GM18861 (cell line): ENCODE data around the gene DUSP8.

Source experiments
- ATAC-seq: cut with Tn5 transposase; IDR thresholded peaks from one replicate; pipeline ENCODE4 v1.9.1; 2021; ENCODE audit not compliant: unreplicated experiment

The DUSP8 gene

GRCh38 chr11:1554981-1555712, 16.9 kb downstream of the DUSP8 start:
- ATAC-seq, result no peak

DNA sequence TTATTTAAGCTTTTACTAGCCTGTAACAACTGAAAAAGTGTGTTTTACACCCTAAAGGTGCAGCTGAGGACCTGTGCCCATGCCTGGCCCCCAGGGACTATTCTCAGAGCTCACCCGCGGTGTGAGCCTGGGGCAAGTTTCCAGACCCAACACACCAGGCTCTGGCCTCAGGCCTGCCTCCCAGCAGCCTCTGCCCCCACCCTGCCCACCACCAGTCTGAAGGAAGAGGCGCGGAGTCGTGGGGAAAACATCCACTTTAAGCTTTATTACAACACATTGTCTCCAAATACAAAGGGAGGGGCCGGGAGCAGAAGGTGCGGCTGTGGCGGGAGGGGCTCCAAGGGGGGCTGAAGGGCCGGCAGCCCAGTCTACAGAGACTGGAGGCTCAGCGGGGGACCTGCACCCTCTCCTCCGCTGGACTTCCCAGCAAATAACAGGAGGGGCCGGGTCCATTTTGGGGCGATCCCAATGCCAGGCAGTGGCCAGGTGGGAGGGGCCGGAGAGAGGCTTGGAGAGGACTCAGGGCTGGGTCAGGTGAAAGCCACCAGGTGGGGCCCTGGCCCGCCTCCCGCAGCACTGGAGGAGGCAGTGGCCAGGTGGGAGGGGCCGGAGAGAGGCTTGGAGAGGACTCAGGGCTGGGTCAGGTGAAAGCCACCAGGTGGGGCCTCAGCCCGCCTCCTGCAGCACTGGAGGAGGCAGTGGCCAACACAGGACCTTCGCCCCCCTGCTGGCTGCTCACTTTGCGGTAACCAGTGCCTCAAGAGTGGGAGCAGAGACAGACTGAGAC, 18.1 kb downstream of the DUSP8 start:
- ATAC-seq, result no peak

DNA sequence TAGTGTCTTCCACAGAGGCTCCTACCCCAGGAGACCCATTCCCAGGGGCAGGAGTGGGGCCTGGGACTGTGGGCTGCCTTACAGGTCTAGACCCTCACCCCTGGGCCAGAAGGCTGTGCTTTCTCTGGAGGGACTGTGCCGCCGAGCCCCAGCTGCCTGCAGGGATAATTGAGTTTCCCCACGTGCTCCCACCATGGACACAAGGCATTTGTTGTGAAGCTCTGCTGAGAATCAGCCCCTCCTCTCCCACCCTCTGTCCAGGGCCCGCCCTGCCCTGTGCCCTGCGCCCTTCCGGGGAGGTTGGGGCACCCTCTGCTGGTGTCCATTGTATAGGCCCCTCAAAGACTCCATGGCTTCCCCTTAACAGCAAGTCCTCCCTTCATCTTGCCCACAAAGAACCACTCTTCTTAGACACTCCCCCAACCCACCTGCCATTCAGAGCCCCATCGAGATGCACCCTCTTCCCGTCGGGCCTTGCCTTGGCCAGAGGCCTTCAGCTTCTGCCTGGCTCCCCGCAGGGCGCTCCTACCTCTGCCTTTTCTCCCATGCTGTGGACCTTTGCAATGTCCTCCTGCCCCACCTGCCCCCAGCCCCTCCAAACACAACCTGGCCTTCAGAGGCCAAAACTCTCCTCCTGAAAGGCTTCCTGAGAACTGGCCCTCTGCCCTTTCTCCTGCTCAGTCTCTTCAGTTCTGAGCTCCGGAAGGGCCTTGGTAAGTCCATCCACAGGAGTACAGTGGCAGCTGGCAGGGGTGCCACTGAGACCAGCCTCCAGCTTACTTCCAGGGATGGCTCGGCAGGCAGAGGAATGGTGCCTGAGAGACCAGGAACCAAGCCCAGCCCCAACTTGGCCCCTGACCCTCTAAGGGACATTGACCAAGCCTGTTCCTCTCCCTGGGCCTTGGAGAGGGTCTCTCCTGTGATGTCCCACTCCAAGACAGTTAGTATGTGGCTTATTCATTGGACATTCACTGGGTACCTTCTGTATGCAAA, 22.4 kb downstream of the DUSP8 start:
- no peak for ATAC-seq

DNA sequence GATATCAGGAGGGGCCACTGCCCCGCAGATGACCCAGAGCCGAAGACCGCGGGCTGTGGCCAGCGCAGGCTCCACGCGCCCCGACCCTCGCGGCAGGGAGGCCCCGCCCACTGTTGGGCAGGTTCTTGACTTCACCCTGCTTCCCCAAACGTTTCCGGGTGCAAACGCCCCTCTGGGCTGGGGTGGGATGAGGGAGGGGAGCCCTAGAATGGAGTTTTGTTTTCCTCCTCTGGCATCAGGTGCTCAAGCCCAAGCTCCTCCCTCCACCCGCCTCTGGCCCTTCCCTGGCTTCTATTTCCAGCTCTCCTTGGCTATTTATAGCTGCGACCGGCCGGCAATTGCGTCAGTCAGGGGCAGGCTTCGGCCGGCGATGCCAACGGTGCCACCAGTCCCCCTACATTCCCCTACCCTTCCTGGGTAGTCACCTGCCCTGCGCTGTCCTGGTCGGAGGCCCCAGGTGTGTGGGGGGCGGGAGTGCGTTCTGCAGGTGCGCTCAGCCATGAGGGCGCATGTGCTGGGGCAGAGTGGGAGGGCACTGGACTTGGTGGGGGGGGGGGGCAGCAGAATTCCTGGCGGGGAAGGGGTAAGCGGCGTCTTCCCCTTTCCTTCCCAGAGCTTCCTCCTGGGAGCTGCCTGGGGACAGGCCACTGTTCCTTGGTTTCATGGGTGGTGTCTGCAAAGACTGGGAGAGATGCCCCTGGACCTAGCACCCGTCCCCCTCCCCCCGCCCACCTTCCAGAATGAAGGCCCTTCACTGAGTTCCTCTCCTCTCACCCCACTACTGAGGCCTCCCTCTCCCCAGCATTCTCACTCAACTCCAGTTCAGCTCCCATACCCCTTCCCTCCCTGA, 23.6 kb downstream of the DUSP8 start:
- no peak for ATAC-seq

- ATAC-seq, result no peak
Measured at GRCh38 chr11:1547467-1548098, 24.5 kb downstream of the DUSP8 start.

GRCh38 chr11:1546536-1547466, 25.3 kb downstream of the DUSP8 start:
- ATAC-seq, result no peak

- ATAC-seq, result no peak
Measured at GRCh38 chr11:1546077-1546535, 26.0 kb downstream of the DUSP8 start.

DNA sequence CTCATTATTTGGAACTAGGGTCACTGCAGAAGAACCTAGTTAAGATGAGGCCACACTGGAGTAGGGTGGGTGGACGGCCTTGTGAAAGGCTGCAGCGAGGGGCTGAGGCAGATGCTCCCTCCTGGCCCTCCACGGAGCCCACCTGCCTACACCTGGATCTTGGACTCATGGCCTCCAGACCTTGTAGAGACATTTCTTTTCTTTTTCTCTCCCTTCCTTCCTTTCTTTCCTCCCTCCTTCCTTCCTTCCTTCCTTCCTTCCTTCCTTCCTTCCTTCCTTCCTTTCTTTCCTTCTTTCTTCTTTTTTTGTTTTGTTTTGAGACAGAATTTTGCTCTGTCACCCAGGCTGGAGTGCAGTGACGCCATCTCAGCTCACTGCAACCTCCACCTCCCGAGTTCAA, 26.6 kb downstream of the DUSP8 start:
- ATAC-seq, result no peak

GRCh38 chr11:1544536-1544935, 27.5 kb downstream of the DUSP8 start:
- no peak for ATAC-seq

DNA sequence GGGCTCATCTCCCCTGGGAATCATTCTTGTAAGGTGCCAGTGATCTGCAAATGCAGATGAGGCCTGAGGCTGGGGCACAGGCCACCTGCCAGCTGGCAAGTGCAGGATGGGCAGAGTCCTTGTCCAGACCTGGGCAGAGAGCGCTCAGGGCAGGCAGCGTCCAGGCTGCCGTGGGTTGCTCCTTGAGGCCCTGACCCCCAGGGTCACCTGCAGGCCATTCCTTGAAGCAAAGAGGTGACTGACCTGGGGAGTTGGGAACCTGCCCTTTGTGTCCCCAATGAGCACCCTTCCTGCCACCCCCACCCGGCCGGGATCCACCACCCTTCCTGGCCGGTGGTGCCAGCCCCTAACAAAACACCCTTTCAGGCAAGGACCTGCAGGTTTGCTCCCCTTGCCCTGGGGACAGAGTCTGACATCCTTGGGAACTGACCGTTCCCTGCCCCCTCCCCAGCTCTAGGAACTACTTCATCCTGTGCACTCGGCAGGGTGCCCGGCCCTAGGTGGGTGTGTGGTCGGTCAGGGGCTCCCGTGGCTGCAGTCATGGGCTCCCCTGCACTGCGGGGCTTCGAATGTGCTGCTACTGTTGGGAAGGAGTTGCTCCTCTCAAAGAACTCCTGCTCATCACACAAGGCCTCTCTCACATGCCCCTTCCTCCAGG, 28.3 kb downstream of the DUSP8 start:
- no peak for ATAC-seq

DNA sequence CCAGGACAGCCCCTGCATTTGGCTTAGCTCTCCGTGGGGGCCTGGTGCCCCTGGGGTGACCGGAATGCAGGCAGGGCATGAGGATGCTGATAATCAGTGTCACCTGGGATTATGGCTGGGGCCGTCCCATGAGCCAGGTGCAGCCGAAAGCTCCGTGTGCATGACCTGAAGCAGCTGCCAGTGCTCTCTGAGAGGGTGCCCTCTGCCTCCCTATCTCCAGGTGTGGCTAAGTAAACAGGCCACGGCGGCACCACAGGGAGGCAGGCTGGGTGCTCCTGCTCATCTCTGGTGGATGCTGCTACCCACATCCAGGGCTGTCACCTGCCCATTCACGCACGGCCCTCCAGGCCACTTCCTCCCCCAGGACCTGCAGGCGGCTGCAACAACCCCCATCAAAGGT, 29.8 kb downstream of the DUSP8 start:
- no peak for ATAC-seq

- no peak for ATAC-seq
Measured at GRCh38 chr11:1541474-1542204, 30.4 kb downstream of the DUSP8 start.

DNA sequence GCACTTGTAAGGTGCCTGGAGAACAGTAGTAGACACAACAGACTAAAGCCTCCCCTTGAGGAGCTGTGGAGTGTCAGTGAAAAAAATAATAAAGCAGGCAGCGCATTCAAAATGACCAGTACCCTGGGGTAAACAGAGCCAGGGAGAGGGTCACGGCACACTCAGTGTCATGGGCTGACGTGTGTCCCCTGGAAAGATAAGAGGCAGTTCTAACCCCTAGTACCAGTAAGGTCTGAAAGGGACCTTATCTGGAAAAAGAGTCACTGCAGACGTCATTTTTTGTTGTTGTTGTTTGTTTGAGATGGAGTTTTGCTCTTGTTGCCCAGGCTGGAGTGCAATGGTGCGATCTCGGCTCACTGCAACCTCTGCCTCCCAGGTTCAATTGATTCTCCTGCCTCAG, 32.0 kb downstream of the DUSP8 start:
- ATAC-seq, result no peak

DNA sequence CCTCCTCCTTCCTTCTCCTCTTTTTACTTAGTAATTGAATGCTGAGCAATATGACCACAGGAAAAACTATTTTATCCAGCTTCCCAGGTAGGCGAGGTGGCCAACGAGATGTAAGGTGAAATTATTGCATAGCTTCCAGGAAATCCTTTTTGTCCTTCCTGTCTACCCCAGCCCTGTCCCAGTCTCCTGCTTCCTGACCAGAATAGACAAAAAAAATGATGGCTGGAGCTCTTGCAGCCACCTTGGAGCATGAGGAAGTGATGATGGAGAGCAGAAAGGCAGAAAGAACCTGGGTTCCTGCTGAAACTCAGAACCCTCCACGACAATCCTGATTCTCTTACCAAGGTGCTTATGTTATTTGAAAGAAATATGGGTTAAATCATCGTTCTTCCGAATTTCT, 33.9 kb downstream of the DUSP8 start:
- no peak for ATAC-seq

DNA sequence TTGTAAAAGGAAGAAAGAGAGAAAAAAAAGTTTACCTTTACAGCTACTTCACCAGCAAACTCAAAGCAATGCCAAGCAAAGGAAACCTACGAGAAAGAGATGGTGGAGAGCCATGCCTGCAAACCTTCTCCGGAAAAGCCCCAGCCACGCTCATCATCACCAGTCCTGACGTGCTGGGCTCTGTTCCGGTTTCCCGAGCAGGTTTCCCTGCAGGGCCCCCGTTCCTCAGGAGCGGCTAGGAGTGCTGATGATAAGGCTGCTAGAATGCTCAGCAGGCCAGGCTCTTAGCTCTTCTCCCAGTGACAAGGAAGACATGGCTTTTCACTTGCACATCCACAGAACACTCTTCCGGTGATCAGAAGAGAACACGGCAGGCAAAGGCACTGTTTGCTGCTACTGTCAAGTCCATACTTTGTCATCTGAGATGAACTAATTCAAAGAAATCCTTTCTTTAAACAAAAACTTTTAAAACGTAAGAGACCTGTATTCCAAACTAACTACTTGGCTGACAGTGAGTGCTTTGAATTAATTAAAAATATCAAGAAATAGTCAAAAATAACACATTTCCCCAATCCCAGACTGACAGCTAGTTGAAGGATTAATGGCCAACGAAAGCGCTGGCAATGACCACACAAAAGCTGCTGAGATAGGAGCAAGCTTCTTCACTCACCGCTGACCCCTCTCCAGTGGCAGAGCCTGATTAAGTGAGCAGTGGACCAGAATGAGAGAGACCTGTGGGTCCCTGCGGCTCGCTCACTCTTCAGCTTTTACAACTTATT, 35.8 kb downstream of the DUSP8 start:
- ATAC-seq, result no peak

- ATAC-seq, result no peak
Measured at GRCh38 chr11:1534682-1535081, 37.4 kb downstream of the DUSP8 start.

DNA sequence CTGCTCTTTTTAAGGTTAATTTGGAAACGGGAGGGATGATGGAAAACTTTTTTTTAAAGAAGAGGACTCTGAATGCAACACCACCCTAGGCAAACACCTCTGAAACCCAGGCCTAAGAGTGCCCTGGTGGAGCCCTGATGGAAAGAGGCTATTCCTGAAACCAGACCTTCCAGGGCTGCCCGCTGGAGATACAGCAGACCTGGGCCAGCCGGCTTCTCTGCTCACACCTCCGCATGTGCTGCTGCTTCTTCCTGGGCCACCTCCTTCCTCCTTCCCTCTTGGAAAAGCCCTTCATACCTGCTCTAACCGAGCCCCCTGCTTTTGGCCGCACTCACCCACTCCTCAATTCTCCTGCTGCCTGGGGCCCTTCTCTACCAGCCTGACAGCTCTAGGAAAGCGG, 37.9 kb downstream of the DUSP8 start:
- no peak for ATAC-seq
